HG03575 (cell line): ENCODE measurements around the gene OGDH.

Experiments
- ATAC-seq: cut with Tn5 transposase; IDR thresholded peaks from one replicate; pipeline ENCODE4 v1.9.1; 2021; ENCODE audit not compliant: unreplicated experiment, insufficient number of reproducible peaks, low FRiP score; ENCODE audit errors: extremely low read depth

OGDH gene

GRCh38 chr7:44654255-44654796 lies 47.9 kb downstream of the OGDH start:
- no peak for ATAC-seq

- ATAC-seq, result no peak
Measured at GRCh38 chr7:44655341-44655740, 48.9 kb downstream of the OGDH start.

- no peak for ATAC-seq
Measured at GRCh38 chr7:44658979-44659378, 52.6 kb downstream of the OGDH start.

- no peak for ATAC-seq
Measured at GRCh38 chr7:44661233-44661632, 54.8 kb downstream of the OGDH start.

GRCh38 chr7:44664780-44665461 lies 58.5 kb downstream of the OGDH start:
- ATAC-seq, result no peak

- no peak for ATAC-seq
Measured at GRCh38 chr7:44665531-44666213, 59.2 kb downstream of the OGDH start.

- ATAC-seq, result no peak
Measured at GRCh38 chr7:44666566-44666965, 60.1 kb downstream of the OGDH start.

- no peak for ATAC-seq
Measured at GRCh38 chr7:44667190-44667589, 60.8 kb downstream of the OGDH start.

- no peak for ATAC-seq
Measured at GRCh38 chr7:44671069-44671468, 64.6 kb downstream of the OGDH start.

- ATAC-seq, result no peak
Measured at GRCh38 chr7:44673324-44673723, 66.9 kb downstream of the OGDH start.

- ATAC-seq, result no peak
Measured at GRCh38 chr7:44673771-44674170, 67.3 kb downstream of the OGDH start.

- ATAC-seq, result no peak
Measured at GRCh38 chr7:44674381-44674780, 68.0 kb downstream of the OGDH start.

- no peak for ATAC-seq
Measured at GRCh38 chr7:44676776-44677175, 70.3 kb downstream of the OGDH start.

GRCh38 chr7:44678101-44678470 lies 71.7 kb downstream of the OGDH start:
- ATAC-seq, result no peak

- ATAC-seq, result no peak
Measured at GRCh38 chr7:44678471-44679179, 72.2 kb downstream of the OGDH start.

- ATAC-seq, result no peak
Measured at GRCh38 chr7:44681645-44682044, 75.2 kb downstream of the OGDH start.

GRCh38 chr7:44685723-44686122 lies 79.3 kb downstream of the OGDH start:
- no peak for ATAC-seq

- ATAC-seq, result no peak
Measured at GRCh38 chr7:44689427-44689826, 83.0 kb downstream of the OGDH start.

- ATAC-seq, result no peak
Measured at GRCh38 chr7:44693641-44694313, 87.3 kb downstream of the OGDH start.
